Measurements from ENCODE around the gene FCGR3A. TPM values are rescaled to one million over a fixed set of nuclear protein-coding genes. Genes with fewer than 3 reads are reported as not detected.
A peak's percentile ranks its signal among the peaks of the same experiment; 100 is the strongest.

Gene FCGR3A
- polyA plus RNA-seq, 3 donors: 35.9 to 138 (median 131) TPM

DNA sequence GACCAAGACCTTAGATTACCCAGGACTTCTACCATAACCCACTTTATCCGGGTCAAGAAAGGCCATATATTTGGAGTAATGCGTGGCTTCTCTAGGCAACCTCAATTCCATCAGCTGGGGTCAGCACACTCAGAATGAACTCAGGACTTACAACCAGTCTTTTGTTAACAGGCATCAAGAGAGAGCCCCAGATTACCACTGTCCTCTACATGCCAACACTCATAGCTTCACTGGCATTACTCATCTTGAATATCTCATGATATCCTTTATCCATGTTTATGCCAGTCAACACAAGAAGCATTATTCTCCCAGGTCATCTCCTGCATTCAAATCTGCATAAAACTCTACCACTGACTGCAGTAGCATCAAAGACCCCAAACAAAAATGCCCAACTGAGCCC, 51.0 kb downstream of the FCGR3A start:
- H3K9me3 ChIP-seq (replicated peaks in 1 of 2; ENCODE audit: control insufficient read depth in 1 of 2, insufficient read depth in 1 of 2, low read length in 2 of 2): no peaks in the 10 kb centered on the region
- H4K20me1 ChIP-seq (ENCODE audit: insufficient read depth, low read length): no peaks in the 10 kb centered on the region
- DNase-seq: peak in 1 of 3 donors; percentile 38
- no peaks in the 10 kb centered on the region for H3K36me3 ChIP-seq (replicated peaks in 1 of 2; ENCODE audit: control insufficient read depth in 1 of 2, insufficient read depth in 2 of 2, low read length in 2 of 2)
- Mint-ChIP-seq H3K27ac (peak overlapping the region in 1 of 7 donors; percentile 68), H3K4me3 (no peak overlapping the region), H3K27me3 (ENCODE audit: low read depth in 3 of 3) (peaks cover 0 to 1% (median 0%) of the 10 kb centered on the region in 3 donors), H3K4me1 (peaks cover 36% of the 10 kb centered on the region), H3K36me3 (no peaks in the 10 kb centered on the region), H3K9me3 (no peaks in the 10 kb centered on the region)
- H3K27ac ChIP-seq (ENCODE audit: low read depth in 1 of 2, low read length in 2 of 2): no peak overlapping the region
- H3K4me2 ChIP-seq (replicated peaks; ENCODE audit: extremely low read depth, low read length, poor library complexity, severe bottlenecking): no peak overlapping the region
- H3K79me2 ChIP-seq (ENCODE audit: insufficient read depth, low read length): no peaks in the 10 kb centered on the region
- TF ChIP-seq, protein P1, sequence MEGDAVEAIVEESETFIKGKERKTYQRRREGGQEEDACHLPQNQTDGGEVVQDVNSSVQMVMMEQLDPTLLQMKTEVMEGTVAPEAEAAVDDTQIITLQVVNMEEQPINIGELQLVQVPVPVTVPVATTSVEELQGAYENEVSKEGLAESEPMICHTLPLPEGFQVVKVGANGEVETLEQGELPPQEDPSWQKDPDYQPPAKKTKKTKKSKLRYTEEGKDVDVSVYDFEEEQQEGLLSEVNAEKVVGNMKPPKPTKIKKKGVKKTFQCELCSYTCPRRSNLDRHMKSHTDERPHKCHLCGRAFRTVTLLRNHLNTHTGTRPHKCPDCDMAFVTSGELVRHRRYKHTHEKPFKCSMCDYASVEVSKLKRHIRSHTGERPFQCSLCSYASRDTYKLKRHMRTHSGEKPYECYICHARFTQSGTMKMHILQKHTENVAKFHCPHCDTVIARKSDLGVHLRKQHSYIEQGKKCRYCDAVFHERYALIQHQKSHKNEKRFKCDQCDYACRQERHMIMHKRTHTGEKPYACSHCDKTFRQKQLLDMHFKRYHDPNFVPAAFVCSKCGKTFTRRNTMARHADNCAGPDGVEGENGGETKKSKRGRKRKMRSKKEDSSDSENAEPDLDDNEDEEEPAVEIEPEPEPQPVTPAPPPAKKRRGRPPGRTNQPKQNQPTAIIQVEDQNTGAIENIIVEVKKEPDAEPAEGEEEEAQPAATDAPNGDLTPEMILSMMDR (IDR thresholded peaks at IDR 0.05): no peak
- intact Hi-C loops (cut with micrococcal nuclease): no loop called here
- no peak overlapping the region for H2AFZ ChIP-seq (ENCODE audit: insufficient read depth, low read depth, low read length, poor library complexity, severe bottlenecking)
- no peaks in the 10 kb centered on the region for H3K27me3 ChIP-seq (ENCODE audit: control insufficient read depth in 2 of 2, insufficient read depth in 2 of 2, low read length in 2 of 2)
- peaks cover 35 to 38% of the 10 kb centered on the region in 2 donors for H3K4me1 ChIP-seq (ENCODE audit: control insufficient read depth in 1 of 2, insufficient read depth in 2 of 2, low read length in 2 of 2)
- H3K4me3 ChIP-seq (replicated peaks in 1 of 3; ENCODE audit: low read depth in 2 of 3, low read length in 3 of 3): no peak overlapping the region
- H3K9ac ChIP-seq (ENCODE audit: insufficient read depth, low read length, poor library complexity, severe bottlenecking): no peak overlapping the region
- WGBS (ENCODE audit: insufficient coverage): 100% methylated on average over 2 of the region's 2 CpGs

DNA sequence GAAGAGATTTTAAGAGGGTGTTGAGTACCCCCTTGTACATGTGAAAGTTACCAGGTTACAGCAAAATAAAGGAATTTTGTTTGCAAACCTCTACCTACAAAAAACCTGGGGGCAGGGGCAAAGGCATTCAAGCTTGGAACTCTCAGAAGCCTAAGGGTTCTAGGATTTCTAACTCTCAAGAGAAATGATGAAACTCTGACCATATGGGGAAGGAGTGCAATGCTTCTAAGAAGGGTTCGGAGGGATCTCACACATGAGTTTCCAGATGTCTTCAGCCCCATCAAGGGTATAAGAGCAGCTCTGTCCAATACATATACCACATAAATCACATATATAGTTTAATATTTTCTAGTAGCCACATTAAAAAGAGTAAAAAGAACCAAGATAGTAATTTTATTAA, 51.7 kb downstream of the FCGR3A start:
- intact Hi-C loops (cut with micrococcal nuclease): no loop called here
- H3K4me3 Mint-ChIP-seq: no peak overlapping the region
- H3K27me3 ChIP-seq (ENCODE audit: control insufficient read depth in 2 of 2, insufficient read depth in 2 of 2, low read length in 2 of 2): no peaks in the 10 kb centered on the region
- no peak for DNase-seq
- no peak overlapping the region for H3K4me2 ChIP-seq (replicated peaks; ENCODE audit: extremely low read depth, low read length, poor library complexity, severe bottlenecking)
- no peak overlapping the region for H3K27ac Mint-ChIP-seq
- TF ChIP-seq, protein P1 (IDR thresholded peaks at IDR 0.05): no peak
- no peaks in the 10 kb centered on the region for H3K9me3 ChIP-seq (replicated peaks in 1 of 2; ENCODE audit: control insufficient read depth in 1 of 2, insufficient read depth in 1 of 2, low read length in 2 of 2)
- H3K4me3 ChIP-seq (replicated peaks in 1 of 3; ENCODE audit: low read depth in 2 of 3, low read length in 3 of 3): no peak overlapping the region
- no peaks in the 10 kb centered on the region for H3K79me2 ChIP-seq (ENCODE audit: insufficient read depth, low read length)
- no peaks in the 10 kb centered on the region for H3K36me3 Mint-ChIP-seq
- no peaks in the 10 kb centered on the region for H4K20me1 ChIP-seq (ENCODE audit: insufficient read depth, low read length)
- H2AFZ ChIP-seq (ENCODE audit: insufficient read depth, low read depth, low read length, poor library complexity, severe bottlenecking): no peak overlapping the region
- no peak overlapping the region for H3K9ac ChIP-seq (ENCODE audit: insufficient read depth, low read length, poor library complexity, severe bottlenecking)
- H3K4me1 Mint-ChIP-seq: peaks cover 35% of the 10 kb centered on the region
- peaks cover 33 to 35% of the 10 kb centered on the region in 2 donors for H3K4me1 ChIP-seq (ENCODE audit: control insufficient read depth in 1 of 2, insufficient read depth in 2 of 2, low read length in 2 of 2)
- no peaks in the 10 kb centered on the region for H3K36me3 ChIP-seq (replicated peaks in 1 of 2; ENCODE audit: control insufficient read depth in 1 of 2, insufficient read depth in 2 of 2, low read length in 2 of 2)
- WGBS (ENCODE audit: insufficient coverage): no CpG with 5 or more reads among the region's 1 CpG
- H3K27me3 Mint-ChIP-seq (ENCODE audit: low read depth in 3 of 3): peaks cover 0 to 5% (median 2%) of the 10 kb centered on the region in 3 donors
- no peaks in the 10 kb centered on the region for H3K9me3 Mint-ChIP-seq
- no peak overlapping the region for H3K27ac ChIP-seq (ENCODE audit: low read depth in 1 of 2, low read length in 2 of 2)

Measured in CD14-positive monocyte (primary cell).